GM13976 (cell line): ENCODE measurements around the gene EPHA6.
A peak's percentile ranks its signal among the peaks of the same experiment; 100 is the strongest.

Experiments
- DNase-seq: peaks from one replicate; pipeline ENCODE4 v3.0.0; 2012; ENCODE audit warnings: low spot score
- CTCF ChIP-seq: IDR thresholded peaks from 2 replicates; pipeline ENCODE4 v1.5.1; 2012; ENCODE audit warnings: borderline replicate concordance, mild to moderate bottlenecking; ENCODE audit not compliant: insufficient read depth; ENCODE audit errors: extremely low read depth, missing control alignments, control extremely low read depth
- in situ Hi-C: fragments of 300-500 bp; cut with MboI; formaldehyde crosslinking; loops from one replicate; pipeline ENCODE4 v1.12.0; 2022; ENCODE audit warnings: low sequenced_read_pairs, mixed read lengths, inconsistent platforms; ENCODE audit not compliant: unreplicated experiment

EPHA6 gene

GRCh38 chr3:97705764-97706163, 891.4 kb downstream of the EPHA6 start:
- in situ Hi-C loops: loop anchor here (25.0 kb wide), 1 partner anchor 843 kb away; no protein-coding TSS in a partner anchor
- DNase-seq: no peak
- no peak for TF ChIP-seq CTCF

- no peak for TF ChIP-seq CTCF
- in situ Hi-C loops: loop anchor here (25.0 kb wide), 1 partner anchor 844 kb away; no protein-coding TSS in a partner anchor
- no peak for DNase-seq
Measured at GRCh38 chr3:97706226-97706625, 891.8 kb downstream of the EPHA6 start.

- DNase-seq: no peak
- in situ Hi-C loops: loop anchor here (25.0 kb wide), 1 partner anchor 849 kb away; no protein-coding TSS in a partner anchor
- no peak for TF ChIP-seq CTCF
Measured at GRCh38 chr3:97711654-97712053, 897.3 kb downstream of the EPHA6 start.

GRCh38 chr3:97712919-97713318, 898.5 kb downstream of the EPHA6 start:
- no peak for DNase-seq
- in situ Hi-C loops: loop anchor here (25.0 kb wide), 1 partner anchor 851 kb away; no protein-coding TSS in a partner anchor
- TF ChIP-seq CTCF: no peak

- no peak for DNase-seq
- in situ Hi-C loops: loop anchor here (25.0 kb wide), 1 partner anchor 851 kb away; no protein-coding TSS in a partner anchor
Measured at GRCh38 chr3:97713634-97714033, 899.2 kb downstream of the EPHA6 start.

GRCh38 chr3:97719156-97719821, 904.9 kb downstream of the EPHA6 start:
- TF ChIP-seq CTCF: peak; percentile 78
- DNase-seq: peak; percentile 49
- in situ Hi-C loops: loop anchor here (25.0 kb wide), 1 partner anchor 857 kb away; no protein-coding TSS in a partner anchor

More at GRCh38 chr3:97713634-97714033, 899.2 kb downstream of the EPHA6 start:
- TF ChIP-seq CTCF: no peak

GRCh38 chr3:97720417-97720816, 906.0 kb downstream of the EPHA6 start:
- no peak for DNase-seq
- in situ Hi-C loops: loop anchor here (25.0 kb wide), 1 partner anchor 858 kb away; no protein-coding TSS in a partner anchor

More at GRCh38 chr3:97720417-97720816, 906.0 kb downstream of the EPHA6 start:
- no peak for TF ChIP-seq CTCF
